ENCODE results near the gene CLIC1.

CLIC1 gene

GRCh38 chr6:31729979-31730630 is 6.2 kb downstream of the CLIC1 start (continued):
- TF ChIP-seq ZBTB26 (tag by site-specific recombination; optimal IDR thresholded peaks at IDR 0.05) (peak; percentile 58), ZNF138 (tag by site-specific recombination; IDR thresholded peaks at IDR 0.05; ENCODE audit: borderline replicate concordance) (no peak), BCL11B (tag by site-specific recombination; IDR thresholded peaks at IDR 0.05; ENCODE audit: low read depth) (0 out of 2 replicates have a peak, but pooled peaks have one; percentile 27), ZFP69B (tag by site-specific recombination; IDR thresholded peaks at IDR 0.05) (peak; percentile 83), ZNF280C (tag by site-specific recombination; IDR thresholded peaks at IDR 0.05) (no peak), SP2 (tag by site-specific recombination; IDR thresholded peaks at IDR 0.05) (peak; percentile 87), ZNF76 (tag by site-specific recombination; IDR thresholded peaks at IDR 0.05; ENCODE audit: borderline replicate concordance, low read depth) (no peak), SCRT2 (tag by site-specific recombination; IDR thresholded peaks at IDR 0.05) (no peak), ZNF335 (tag by site-specific recombination; conservative IDR thresholded peaks at IDR 0.05) (peak; percentile 96), ZFP3 (tag by site-specific recombination; IDR thresholded peaks at IDR 0.05; ENCODE audit: low read depth) (peak; percentile 65; the same call in 1 of the 2 replicates), ZNF629 (tag by site-specific recombination; IDR thresholded peaks at IDR 0.05) (no peak; the same call in 1 of the 2 replicates), KLF17 (tag by site-specific recombination; IDR thresholded peaks at IDR 0.05) (0 out of 2 replicates have a peak, but pooled peaks have one; percentile 50), ZNF274 (IDR thresholded peaks at IDR 0.05; ENCODE audit: low read length) (no peak), ZNF274 (tag by site-specific recombination; IDR thresholded peaks at IDR 0.05; ENCODE audit: borderline replicate concordance) (no peak), ZBTB10 (tag by site-specific recombination; IDR thresholded peaks at IDR 0.05) (peak; percentile 93), ZSCAN16 (tag by site-specific recombination; IDR thresholded peaks at IDR 0.05) (no peak), YY1 (tag by site-specific recombination; IDR thresholded peaks at IDR 0.05) (no peak), ZNF600 (tag by site-specific recombination; IDR thresholded peaks at IDR 0.05) (peak; percentile 95), ZNF214 (tag by site-specific recombination; IDR thresholded peaks at IDR 0.05; ENCODE audit: borderline replicate concordance) (no peak), PRDM2 (tag by site-specific recombination; IDR thresholded peaks at IDR 0.05; ENCODE audit: borderline replicate concordance) (no peak), ZNF610 (tag by site-specific recombination; IDR thresholded peaks at IDR 0.05; ENCODE audit: borderline replicate concordance) (no peak), SETDB1 (IDR thresholded peaks at IDR 0.05; ENCODE audit: insufficient read length, low read length) (no peak), ZNF785 (tag by site-specific recombination; IDR thresholded peaks at IDR 0.05) (no peak), OSR2 (tag by site-specific recombination; IDR thresholded peaks at IDR 0.05) (no peak)

Measured in HEK293 (cell line).